NCI-H1105 (cell line): Measurements from ENCODE around the gene ZNF837.

Experiments used
- DNase-seq: peaks from one replicate; lab custom pipeline; 2025; lab: John Stamatoyannopoulos, UW

ZNF837 gene

GRCh38 chr19:58368561-58369360 lies 12.1 kb downstream of the ZNF837 start:
- DNase-seq: no peak

DNA sequence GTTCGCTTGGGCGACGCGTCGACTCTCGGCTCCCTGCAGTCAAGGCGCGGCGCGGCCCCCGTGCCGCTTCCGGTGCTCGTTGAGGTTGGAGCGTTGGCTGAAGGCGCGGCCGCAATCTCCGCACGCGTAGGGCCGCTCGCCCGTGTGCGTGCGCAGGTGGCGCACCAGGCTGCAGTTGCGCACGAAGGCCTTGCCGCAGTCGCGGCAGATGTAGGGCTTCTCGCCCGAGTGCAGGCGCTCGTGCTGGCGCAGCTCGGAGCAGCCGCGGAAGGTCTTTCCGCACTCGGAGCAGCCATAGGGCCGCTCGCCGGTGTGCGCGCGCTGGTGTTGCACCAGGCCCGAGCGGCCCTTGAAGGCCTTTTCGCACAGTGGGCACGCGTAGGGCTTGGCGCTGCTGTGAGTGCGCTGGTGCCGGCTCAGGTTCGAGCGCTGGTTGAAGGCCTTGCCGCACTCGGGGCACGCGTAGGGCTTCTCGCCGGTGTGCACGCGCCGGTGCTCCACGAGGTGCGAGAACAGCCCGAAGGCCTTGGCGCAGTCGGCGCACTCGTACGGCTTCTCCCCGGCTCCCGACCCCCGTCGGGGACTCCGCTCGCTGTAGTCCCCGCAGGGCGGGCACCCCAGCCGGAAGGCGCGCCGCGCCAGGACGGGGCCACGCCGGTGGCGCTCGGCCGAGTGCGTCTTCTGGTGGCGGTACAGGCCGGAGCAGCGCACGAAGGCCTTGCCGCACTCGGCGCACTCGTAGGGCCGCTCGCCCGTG lies 13.0 kb downstream of the ZNF837 start:
- no peak for DNase-seq

DNA sequence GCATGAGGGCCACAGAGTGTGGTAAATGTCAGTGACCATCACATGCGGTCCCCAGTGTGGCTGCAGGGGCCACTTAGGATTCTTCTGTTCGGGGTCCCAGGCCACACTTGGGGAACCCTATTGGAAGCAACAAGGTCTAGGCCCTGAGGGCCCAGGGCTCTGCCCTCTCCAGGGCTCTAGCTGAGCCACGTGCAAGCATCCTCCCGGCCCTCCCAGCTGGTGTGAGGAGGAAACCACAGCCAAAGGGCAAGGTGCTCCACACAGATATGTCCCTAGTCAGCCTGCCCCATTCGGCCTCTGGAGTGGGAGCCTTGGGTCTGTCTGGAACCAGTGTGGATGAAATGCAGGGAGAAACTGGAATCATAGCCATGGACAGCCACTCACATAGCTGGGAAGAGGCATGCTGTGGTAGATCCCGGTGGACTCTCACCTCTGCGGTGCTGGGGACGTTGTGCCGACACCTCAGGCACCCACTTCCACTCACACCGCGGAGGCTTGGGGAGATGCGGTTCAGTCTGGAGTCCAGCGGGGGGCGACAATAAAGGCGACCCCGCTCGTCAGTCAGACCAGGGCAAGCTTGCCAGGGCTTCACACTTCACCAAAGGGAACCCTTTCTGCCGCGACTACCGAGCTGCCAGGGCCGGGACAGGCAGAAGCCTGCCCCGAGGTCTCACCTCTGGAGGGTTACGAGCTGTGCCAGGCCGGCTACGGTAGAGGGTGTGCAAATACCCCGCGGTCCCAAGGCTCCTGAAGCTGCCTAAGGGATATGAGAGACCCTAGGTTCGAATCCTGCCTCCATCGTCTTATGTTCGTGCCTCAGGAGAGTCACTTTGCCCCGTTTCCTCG lies 14.0 kb downstream of the ZNF837 start:
- DNase-seq: no peak

GRCh38 chr19:58364146-58364545 lies 16.7 kb downstream of the ZNF837 start:
- no peak for DNase-seq

DNA sequence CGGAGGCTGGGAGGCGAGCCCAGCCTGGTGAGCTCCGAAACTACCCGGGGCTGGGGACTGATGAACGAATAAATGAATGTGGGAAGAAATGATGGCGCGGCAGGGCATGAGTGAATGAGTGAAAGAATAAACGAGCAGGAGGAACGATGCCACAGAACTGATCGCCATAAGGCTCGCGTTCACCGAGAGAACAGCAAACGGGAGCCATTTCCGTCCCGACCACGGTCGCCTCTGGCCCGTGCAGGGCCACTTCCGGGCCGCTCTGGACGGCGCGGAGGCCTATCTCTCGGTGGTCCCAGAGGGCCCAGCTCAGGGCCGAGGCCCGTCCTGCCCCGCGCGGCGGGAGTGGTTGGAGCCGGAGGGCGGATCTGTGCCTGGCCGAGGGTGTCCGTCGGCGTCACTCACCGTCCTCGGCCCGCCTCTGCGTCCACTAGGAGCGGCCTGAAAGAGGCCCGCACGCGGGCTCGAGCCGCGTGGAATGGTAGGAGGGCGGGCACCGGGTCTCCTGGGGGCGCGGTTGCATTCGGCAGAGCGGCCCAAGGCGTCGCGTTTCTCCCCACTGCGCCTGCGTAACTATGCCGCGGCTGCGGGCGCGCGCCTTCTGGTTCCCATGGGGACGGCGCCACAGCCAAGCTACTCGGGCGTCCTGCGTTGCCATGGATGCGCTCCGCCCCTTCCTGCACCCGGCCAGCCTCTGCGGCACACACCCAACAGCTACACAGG lies 18.4 kb downstream of the ZNF837 start, which contains the start of gene ZNF497:
TSS of gene ZNF497 (minus strand) at position 480 of the 723 bp plus-strand sequence. CDS start 5,116 bp downstream, outside the sequence.
- DNase-seq: peak; percentile 91

GRCh38 chr19:58361900-58362271 lies 18.9 kb downstream of the ZNF837 start:
- no peak for DNase-seq

- no peak for DNase-seq
Measured at GRCh38 chr19:58357481-58358145, 23.2 kb downstream of the ZNF837 start.

GRCh38 chr19:58356766-58357480 lies 23.9 kb downstream of the ZNF837 start:
- no peak for DNase-seq

DNA sequence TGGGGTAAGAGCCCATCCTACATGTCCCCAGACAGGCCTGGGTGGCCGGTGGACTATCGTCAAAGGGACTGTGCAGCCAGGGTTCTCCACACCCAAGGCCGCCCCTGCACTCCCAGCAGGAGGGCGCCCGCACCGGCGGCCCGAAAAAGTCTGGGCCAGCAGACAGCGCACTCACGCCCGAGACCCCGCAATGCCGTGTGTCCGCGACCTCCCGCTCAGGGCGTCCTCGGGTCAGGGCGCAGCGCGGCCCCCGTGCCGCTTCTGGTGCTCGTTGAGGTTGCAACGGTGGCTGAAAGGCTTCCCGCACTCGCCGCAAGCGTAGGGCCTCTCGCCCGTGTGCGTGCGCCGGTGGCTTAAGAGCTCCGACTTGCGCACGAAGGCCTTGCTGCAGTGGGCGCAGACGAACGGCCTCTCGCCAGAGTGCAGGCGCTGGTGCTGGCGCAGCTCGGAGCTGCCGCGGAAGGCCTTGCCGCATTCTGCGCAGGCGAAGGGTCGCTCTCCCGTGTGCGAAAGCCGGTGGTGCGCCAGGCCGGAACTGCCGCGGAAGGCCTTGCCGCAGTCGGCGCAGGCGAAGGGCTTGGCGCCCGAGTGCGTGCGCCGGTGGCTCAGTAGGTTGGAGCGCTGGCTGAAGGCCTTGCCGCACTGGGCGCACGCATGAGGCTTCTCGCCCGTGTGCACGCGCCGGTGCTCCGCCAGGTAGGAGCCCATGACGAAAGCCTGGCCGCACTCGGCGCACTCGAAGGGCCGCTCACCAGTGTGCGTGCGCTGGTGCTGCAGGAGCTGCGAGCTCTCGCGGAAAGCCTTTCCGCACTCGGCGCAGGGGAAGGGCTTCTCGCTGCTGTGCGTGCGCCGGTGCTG lies 24.7 kb downstream of the ZNF837 start:
- no peak for DNase-seq

GRCh38 chr19:58355215-58355796 lies 25.5 kb downstream of the ZNF837 start:
- no peak for DNase-seq

GRCh38 chr19:58354478-58355030 lies 26.3 kb downstream of the ZNF837 start:
- DNase-seq: no peak

- DNase-seq: no peak
Measured at GRCh38 chr19:58353717-58354477, 26.9 kb downstream of the ZNF837 start.

DNA sequence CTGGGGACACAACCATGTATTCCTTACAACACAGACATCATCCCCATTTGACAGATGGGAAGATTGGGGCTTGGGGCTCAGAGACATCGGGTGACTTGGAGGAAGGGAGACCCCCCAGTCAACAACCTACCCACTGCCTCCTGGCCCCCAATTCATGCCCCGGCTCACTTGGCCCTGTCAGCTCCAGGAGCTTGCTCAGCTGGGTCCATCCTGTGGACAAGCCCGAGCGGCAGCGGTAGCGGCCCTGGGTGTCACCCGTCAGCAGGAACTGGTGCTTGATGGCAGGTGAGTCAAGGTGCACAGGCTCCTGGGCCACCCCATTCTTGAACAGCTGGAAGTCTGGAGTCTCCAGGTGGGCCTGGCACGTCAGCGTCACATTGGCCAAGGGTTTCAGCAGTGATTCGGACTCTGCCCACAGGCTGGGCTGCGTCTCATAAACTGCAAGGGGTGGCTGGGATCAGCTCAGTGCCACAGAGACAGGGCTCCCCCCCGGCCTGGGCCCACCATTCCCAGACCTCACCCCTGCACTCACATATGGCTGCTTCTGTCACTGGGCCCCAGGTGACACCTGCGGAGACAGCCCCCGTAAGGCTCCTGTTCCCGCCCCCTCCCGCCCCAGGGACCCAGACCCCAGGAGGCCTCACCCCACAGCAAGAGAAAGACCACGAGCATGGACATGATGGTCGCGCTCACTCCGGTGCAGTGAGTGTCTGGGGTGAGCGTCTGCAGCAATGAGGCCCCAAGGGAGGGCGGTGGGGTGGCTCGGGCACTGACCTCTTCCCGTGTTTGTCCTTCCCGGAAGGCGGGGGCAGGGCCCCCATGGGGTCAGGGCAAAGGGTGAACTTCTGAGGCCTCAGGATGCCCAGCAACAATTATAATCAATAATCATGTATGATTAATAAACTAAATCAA lies 27.8 kb downstream of the ZNF837 start, which contains the start of gene A1BG:
TSS of gene A1BG (minus strand) at position 733 of the 912 bp plus-strand sequence. CDS start at position 678, 55 bp downstream.
- no peak for DNase-seq

DNA sequence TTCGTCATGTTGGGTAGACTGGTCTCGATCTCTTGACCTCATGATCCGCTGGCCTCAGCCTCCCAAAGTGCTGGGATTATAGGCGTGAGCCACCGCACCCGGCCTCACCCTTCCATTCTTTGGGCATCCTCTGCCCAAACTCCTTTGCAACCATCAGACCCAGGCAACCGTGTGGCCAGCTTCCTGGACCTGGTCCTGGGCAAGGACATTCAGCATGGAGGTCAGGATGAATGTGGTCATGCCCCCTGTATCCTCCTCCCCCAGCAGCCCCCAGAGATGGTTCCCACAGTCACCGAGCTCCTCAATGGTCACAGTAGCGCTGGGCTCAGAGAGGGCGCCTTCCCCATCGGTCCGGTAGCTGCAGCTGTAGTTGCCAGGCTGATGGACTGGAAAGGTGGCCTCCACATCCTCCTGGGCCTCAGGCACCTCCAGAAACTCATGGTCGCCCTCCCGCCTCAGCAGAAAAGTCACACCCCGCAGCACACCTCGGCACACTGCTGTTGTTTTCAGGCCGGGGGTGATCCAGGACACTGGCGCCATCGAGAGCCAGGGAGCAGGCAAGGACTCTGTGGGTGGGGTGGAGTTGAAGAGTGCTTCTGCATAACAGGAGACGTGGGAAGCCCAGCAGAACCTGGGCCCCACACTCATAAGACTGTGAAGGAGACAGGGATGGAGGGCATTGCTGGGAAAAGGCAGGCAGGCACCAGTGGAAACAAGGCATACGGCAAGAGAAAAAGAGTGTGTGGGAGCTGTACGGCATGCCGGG lies 28.7 kb downstream of the ZNF837 start:
- DNase-seq: no peak

GRCh38 chr19:58351558-58351878 lies 29.3 kb downstream of the ZNF837 start:
- DNase-seq: no peak

GRCh38 chr19:58350871-58351557 lies 29.8 kb downstream of the ZNF837 start:
- no peak for DNase-seq
